GM18909 (cell line): Measurements from ENCODE around the gene RAMP3.
"Not testable (repeated sequence)": the region's sequence is repeated elsewhere in the genome, so short reads cannot be mapped to it uniquely, and the experiment has no call there.

ENCODE experiments used
- ATAC-seq: cut with Tn5 transposase; IDR thresholded peaks from one replicate; pipeline ENCODE4 v1.9.1; 2021; ENCODE audit warnings: mild to moderate bottlenecking; ENCODE audit not compliant: unreplicated experiment, poor library complexity

The RAMP3 gene

DNA sequence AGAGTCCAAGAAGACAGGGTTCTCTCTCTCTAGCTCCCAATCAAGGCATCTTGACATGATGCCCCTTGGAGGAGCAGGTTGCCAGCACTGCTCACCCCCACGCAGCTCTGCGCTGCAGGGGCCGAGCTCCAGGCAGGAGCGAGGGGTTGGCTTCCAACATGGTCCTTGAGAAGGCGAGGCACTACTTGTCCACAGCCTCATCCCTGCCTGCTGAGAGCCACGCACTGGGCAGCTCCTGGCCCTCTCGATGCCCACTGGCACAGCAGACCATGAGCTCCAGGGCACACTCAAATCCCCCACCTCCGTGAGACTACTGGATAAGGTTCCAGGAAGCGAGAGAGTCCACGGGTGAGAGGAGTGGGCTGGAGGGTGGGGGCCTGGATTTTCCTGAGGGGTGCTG lies 31.1 kb downstream of the RAMP3 start:
- no peak for ATAC-seq

DNA sequence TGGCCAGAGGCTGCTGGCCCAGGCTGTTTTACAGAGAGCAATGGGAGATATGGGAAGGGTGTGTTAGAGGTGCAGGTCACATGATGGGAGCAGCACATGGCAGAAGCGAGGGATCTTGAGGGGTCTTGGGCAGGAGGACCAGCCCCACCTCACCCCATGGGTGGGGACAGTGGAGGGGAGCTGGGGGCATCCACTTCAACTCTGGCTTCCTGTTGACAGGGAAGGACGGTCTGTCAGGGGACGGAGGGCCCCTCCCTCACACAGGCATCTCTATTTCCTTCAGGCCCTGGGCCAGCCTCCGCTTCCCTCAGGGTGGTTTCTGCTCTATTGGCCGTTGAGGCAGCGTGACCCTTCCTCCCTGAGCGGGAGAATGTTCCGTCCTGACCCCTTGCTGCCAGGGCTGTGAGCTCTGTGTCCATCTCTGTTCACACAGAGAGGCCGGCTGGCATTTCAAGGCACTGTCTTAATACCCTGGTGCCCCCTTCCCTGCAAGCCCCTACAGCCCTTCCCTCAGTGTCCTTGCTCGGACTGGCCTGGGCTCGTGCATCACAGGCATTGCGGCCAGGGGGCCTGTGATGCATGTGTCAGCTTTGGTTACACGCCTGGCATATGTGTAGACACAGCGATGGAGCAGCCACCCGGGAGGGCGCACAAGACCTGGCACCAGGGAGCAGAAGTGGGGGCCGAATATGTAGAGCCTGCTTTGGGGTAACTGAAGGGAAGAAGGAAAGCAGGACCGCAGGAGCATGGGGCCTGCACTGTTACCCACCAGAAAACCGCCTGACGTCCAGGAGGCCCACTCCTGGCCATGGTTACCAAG lies 31.8 kb downstream of the RAMP3 start:
- ATAC-seq, result no peak

DNA sequence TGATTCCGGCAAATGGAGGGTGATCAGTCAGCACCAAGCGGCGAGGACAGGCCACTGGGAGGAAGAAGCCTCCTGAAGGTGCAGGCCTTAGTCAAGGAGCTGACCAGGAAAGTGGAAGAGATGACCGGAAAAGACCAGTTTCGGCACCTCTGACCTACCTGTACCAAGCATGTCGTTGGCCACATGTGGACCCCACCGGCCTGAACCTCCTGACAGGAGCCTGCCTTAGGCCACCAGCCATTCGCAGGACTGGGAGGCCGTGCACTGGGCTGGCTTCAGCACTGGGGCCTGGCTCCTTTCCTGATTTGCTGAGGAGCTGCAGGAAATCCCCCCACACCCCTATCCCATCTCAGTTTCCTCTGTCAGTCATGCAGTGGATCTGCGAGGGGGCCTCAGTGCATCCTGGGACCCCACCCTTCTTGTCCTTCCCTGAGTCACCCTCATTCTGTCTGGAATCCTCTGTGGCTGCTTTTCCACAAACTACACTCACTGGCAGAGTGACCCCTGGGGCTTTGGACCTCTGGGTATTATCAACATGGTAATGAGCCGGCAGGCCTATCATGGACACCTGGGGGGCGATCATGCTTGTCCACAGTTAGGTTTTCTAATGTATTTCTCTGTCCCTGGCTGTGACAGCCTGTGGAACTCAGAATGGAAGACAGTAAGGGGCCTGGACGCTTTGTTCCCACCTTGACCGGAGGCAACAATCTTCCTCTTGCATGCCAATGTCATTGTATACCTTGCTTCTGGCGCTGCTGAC lies 33.0 kb downstream of the RAMP3 start:
- ATAC-seq, result no peak

- no peak for ATAC-seq
Measured at GRCh38 chr7:45191396-45191795, 33.8 kb downstream of the RAMP3 start.

DNA sequence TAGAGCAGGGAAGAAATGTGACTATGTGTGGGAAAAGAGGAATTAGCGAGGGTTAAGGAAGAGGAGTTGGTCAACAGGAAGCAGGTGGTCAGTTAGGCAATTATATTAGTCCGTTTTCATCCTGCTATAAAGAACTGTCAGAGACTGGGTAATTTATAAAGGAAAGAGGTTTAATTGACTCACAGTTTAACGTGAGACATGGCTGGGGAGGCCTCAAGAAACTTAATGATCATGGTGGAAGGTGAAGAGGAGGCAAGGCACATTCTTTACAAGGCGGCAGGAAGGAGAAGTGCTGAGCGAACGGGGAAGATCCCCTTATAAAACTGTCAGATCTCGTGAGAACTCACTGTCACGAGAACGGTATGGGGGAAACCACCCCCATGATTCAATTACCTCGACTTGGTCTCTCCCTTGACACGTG lies 35.0 kb downstream of the RAMP3 start:
- no peak for ATAC-seq

DNA sequence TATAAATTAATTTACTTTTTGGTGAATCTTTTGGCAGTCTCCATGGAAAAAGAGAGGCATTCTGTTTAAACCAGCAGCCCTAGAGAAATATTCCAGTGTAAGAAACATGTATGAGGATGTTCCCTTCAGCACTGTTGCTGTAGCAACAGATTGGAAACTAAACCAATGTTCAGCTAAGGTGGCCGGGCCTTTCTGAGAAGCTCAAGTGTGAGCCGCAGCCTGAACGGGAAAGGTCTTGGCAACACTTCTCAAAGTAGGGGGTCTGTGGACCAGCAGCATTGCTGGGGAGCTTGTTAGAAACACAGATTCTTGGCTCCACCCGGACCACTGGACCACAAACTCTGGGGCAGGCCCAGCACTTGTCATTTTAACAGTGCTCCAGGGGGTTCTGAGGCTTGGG lies 36.2 kb downstream of the RAMP3 start:
- ATAC-seq, result no peak

GRCh38 chr7:45196374-45196773 lies 38.8 kb downstream of the RAMP3 start:
- ATAC-seq, result peak; percentile 77

- ATAC-seq, result no peak
Measured at GRCh38 chr7:45197461-45197860, 39.9 kb downstream of the RAMP3 start.

DNA sequence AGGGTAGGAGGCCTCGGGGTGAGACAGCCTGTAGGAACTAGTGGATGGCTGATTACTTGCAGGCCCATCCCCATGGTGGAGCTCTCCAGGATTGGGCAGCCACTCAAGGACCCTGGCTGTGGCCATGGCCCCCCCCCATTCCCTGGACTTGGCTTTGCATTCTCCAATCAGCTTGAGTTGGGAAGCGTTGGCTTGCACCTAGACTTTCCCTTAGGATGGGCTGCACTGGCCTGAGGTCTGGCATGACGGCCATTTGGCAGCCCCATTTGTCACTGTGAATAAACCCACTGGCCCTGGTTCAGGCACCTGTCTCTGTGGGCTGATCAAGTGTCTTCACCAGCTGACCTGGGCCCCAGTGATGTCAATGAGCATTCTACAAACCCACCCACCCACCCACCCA lies 41.4 kb downstream of the RAMP3 start:
- ATAC-seq, result no peak

DNA sequence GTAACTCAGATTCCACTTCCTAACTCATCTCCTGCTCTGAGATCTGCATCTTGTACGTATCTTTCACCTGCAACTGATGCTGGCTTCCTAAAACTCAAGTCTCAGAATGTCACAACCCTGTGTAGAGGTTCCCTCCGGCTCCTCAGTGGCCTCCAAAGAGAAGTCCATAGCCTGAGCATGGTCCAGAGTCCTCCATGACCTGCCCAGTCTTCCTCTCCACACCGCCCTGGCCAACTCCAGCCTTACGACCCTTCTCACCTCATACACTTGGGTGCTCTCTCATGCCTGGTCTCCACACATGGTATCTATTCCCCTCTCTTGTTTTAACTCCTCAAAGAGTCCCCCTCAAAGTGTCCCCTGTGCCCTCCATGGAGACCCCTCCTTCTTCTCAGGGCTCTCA lies 41.9 kb downstream of the RAMP3 start:
- no peak for ATAC-seq

DNA sequence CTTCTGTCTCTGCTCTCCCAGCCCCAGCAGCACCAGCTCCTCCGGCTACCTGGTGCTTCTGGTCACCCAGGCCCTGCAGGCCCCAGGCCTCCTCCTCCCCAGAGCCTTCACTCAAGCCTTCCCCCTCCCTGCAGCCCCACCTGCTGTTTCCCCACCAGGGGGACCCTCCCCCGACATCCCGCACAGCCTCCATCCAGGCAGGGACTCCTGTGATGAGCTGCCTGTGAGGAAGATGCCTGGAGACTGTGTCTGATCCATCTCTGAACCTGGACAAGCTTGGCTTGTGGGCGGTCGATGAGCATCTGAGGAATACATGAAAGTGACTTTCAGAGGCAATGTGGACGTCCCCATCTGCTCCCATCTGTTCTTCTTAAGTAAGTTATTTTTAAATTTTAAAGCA lies 45.0 kb downstream of the RAMP3 start:
- ATAC-seq, result no peak

DNA sequence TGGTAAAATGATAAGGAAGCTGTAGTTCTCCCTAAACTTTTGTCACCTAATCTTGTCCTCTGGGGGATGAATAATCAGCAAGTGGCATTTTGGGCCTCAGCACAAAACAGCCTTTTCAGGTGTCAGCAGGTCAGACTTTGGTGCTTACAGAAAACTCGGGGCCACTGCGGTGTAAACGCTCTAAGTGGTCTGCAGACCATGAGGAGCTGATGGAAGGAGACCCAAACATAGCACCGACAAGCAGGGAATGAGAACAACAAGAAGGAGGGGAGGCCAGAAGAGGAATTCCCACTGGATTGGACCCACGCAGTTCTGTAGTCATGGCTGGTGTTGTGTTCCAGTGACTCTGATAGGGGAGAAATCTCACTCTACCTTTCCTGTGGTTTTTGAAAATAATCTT lies 45.4 kb downstream of the RAMP3 start:
- no peak for ATAC-seq

GRCh38 chr7:45203459-45203858 lies 45.9 kb downstream of the RAMP3 start:
- no peak for ATAC-seq

DNA sequence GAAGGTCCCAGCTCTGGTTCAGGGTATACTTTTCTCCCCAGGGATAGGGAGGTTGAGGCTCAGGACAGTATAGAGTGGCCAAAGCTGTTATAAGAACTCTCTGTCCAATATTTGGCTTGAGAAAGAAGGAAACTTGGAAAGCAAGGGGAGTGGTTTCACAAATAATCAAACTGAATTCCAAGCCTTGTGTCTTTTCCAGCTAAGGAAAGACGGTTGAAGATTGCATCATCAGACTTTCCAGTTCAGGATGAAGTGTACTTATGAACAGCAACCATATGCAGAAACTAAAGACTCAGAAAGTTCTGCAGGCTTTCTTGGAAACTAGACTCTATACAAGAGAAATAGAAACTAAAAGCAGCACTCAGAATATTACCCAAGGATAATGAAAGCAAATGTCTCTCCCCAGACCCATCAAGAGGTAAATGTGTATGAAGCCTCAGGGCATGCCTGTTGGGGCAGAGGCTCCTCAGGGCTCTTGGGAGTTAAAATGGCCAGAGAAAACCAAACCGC lies 46.4 kb downstream of the RAMP3 start:
- ATAC-seq, result peak; percentile 81

- ATAC-seq, result not testable (repeated sequence)
Measured at GRCh38 chr7:45206266-45206665, 48.7 kb downstream of the RAMP3 start.

DNA sequence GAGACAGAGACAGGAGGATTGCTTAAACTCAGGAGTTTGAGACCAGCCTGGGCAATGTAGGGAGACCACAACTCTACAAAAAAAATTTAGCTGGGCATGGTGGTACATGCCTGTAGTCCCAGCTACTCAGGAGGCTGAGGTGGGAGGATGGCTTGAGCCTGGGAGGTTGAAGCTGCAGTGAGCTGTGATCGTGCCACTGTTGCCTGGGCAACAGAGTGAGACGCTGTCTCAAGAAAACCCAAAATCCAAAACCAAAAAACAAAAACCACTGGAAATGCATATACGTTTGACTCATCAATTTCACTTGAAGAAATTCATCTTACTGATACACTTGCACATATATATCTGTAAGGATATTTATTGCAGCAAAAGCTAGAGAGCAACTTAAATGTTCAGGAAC lies 52.3 kb downstream of the RAMP3 start:
- not testable (repeated sequence) for ATAC-seq

- no peak for ATAC-seq
Measured at GRCh38 chr7:45211066-45211465, 53.5 kb downstream of the RAMP3 start.

DNA sequence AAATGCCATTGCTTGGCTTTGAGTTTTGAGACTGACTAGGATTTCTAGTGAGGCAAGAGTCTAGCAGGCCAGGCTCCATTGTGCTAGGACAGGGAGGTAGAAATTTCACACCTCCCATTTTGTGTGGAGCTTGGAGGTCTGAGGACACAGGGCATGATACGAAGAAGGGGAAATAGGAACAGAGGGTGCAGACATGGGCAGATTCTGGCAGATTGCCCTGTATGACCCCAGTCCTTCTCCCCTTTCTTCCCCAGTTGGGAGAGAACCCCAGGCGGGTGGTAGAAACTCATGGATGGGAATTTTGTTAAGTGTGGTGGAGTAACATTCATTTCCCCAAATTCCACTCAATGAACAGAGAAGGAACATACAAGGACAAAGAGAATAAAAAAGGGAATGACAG lies 54.4 kb downstream of the RAMP3 start:
- no peak for ATAC-seq

DNA sequence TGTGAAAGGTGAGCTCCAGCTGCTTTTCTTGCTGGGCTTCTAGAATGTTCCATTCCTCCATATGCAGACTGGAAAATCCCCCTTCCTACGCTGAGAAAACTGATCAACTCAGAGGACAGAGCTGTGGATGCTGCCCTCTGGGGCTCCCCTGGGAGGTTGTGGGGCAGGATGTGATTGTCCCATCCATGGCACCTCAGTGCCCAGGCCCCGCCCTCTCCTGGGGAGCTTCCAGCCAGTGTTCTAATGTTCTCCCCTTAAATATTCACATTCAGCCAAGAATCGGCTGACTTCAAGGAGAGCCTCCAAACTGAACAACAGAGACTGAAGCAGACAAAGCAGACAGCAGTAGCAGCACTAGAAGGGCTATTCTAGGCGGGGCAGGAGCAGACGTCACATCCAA lies 55.0 kb downstream of the RAMP3 start:
- no peak for ATAC-seq

- ATAC-seq, result no peak
Measured at GRCh38 chr7:45215601-45216062, 58.0 kb downstream of the RAMP3 start.

DNA sequence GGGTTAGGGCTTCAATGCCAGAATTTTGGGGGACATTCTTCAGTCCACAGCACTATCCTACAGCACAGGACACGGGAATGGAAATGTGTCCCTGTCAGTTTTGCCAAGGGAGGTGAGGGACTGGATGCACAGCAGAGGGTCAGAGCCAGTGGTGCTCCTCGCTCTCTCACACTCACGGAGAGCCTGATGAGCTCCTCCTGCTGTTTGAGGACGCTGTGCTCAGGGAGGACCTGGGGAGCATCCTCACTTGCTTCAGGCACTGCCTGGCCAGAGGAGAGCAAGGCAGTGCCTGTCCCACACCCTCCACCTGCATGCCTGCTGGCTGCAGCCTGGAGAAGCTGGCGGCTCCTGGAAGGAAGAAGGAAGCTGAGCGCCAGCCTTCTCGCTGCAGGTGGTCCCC lies 58.6 kb downstream of the RAMP3 start:
- no peak for ATAC-seq
